ENCODE results near the gene TNKS1BP1. TPM values are rescaled to one million over a fixed set of nuclear protein-coding genes. Genes with fewer than 3 reads are reported as not detected.
A peak's percentile ranks its signal among the peaks of the same experiment; 100 is the strongest.

The TNKS1BP1 gene
- total and polyA plus RNA-seq, 2 of the 8 experiments (the other 6 are each of a cell fraction or from before 2014, with no cell fraction given), result 50.0 to 122 TPM

DNA sequence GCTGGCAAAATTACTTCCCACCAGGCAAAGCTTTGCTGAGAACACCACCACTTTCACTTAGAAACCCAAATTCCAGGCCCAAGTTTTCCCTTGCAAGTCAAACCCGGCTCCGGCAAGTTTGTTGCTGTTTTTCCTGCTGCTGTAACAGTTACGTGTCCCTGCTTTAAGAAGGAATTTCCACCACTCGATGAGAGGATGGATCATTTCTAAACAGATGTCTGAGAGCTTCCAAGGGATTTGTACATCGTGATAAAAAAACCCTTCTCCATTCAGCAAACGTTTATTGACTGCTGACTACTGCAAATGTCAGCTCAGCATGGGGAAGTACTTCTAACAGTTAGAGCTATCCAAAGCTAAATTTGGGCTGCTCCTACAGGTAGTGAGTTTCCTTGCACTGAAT, 33.1 kb upstream of the TNKS1BP1 start:
- no peak for FAIRE-seq
- no peaks in the 10 kb centered on the region; a peak in 1 of 7 replicates for H3K27me3 ChIP-seq (replicated peaks in 1 of 4; ENCODE audit: control insufficient read depth in 3 of 4, extremely low read depth in 1 of 4, insufficient read depth in 3 of 4, low read length in 3 of 4)
- no peak overlapping the region for H2BK120ac ChIP-seq (replicated peaks; ENCODE audit: low read depth, low read length)
- no peak for DNase-seq (ENCODE audit: low read depth in 1 of 2, low spot score in 2 of 2)
- no peak overlapping the region for H3K14ac ChIP-seq (ENCODE audit: insufficient read length)
- no peaks in the 10 kb centered on the region for H3K36me3 ChIP-seq (ENCODE audit: control insufficient read depth in 2 of 4, insufficient read depth in 4 of 4, low read length in 3 of 4)
- no peak overlapping the region for H2BK5ac ChIP-seq (ENCODE audit: low read depth, low read length)
- no peak overlapping the region for H2AFZ ChIP-seq (ENCODE audit: low read length)
- no peak overlapping the region for H2BK20ac ChIP-seq (ENCODE audit: low read length)
- H2BK15ac ChIP-seq (ENCODE audit: low read length), result 0 out of 2 replicates have a peak overlapping the region, but pooled peaks have one; percentile 16
- H3K23me2 ChIP-seq (ENCODE audit: low read depth, low read length), result no peaks in the 10 kb centered on the region; the same call in 1 of the 2 replicates
- CTCF ChIA-PET (ENCODE audit: partially characterized antibody), result interaction anchor here (1.1 to 2.7 kb wide), 9 partner anchors 9 to 169 kb away, joined by 3 to 13 read pairs (median 5); no protein-coding TSS in a partner anchor
- H3K23ac ChIP-seq (ENCODE audit: insufficient read length), result no peak overlapping the region
- H4K8ac ChIP-seq (ENCODE audit: extremely low read depth, insufficient read depth, low read length), result no peak overlapping the region
- no peaks in the 10 kb centered on the region for H3K79me2 ChIP-seq (ENCODE audit: control insufficient read depth in 1 of 2, insufficient read depth in 2 of 2, low read length in 2 of 2)
- H2BK12ac ChIP-seq (ENCODE audit: low read depth, low read length), result no peak overlapping the region
- H3K79me1 ChIP-seq (ENCODE audit: low read depth, low read length), result no peaks in the 10 kb centered on the region
- H2AK5ac ChIP-seq (ENCODE audit: low read depth, low read length), result no peak overlapping the region
- H3K4ac ChIP-seq (replicated peaks; ENCODE audit: insufficient read length, low read depth, low read length), result no peak overlapping the region
- WGBS, 2 experiments (ENCODE audit: extremely low coverage in 1 of 2, insufficient coverage in 1 of 2, insufficient read length in 1 of 2, insufficient replicate concordance in 2 of 2, low coverage in 1 of 2, low lambda C conversion rate in 2 of 2, missing lambda C conversion rate in 1 of 2), result 78% methylated on average over 6 of the region's 6 CpGs; no CpG with 5 or more reads in 1 of the 2 experiments
- peaks cover 0 to 6% (median 3%) of the 10 kb centered on the region in 4 experiments; a peak in 4 of 7 replicates for H3K4me1 ChIP-seq (replicated peaks in 1 of 4; ENCODE audit: control insufficient read depth in 3 of 4, insufficient read depth in 4 of 4, low read length in 3 of 4)
- no peak overlapping the region for H4K91ac ChIP-seq (replicated peaks; ENCODE audit: insufficient read length, low read length)
- POLR2A ChIA-PET (ENCODE audit: partially characterized antibody), result interaction anchor here (1.3 to 1.6 kb wide), 2 partner anchors 22 to 48 kb away, joined by 3 to 5 read pairs; partner anchors contain the start of gene SSRP1
- no peak overlapping the region for H3K27ac ChIP-seq (ENCODE audit: low read depth, low read length)
- no peak overlapping the region for H3K56ac ChIP-seq (replicated peaks; ENCODE audit: insufficient read length, low read depth, low read length)
- H4K5ac ChIP-seq (ENCODE audit: insufficient read length, low read depth, low read length), result no peak overlapping the region
- no peak overlapping the region for H3K4me3 ChIP-seq (ENCODE audit: extremely low read depth in 1 of 4, insufficient read depth in 2 of 4, low read depth in 3 of 4, low read length in 4 of 4)
- no peak overlapping the region for H3K9ac ChIP-seq (replicated peaks in 1 of 4; ENCODE audit: extremely low read depth in 1 of 4, low read depth in 3 of 4, low read length in 3 of 4)
- no peak overlapping the region for H3K18ac ChIP-seq (ENCODE audit: extremely low read depth, low read length)
- no peak overlapping the region for H3K4me2 ChIP-seq (ENCODE audit: insufficient read depth in 1 of 2, low read depth in 2 of 2, low read length in 2 of 2)
- no peaks in the 10 kb centered on the region for H3K9me3 ChIP-seq (ENCODE audit: insufficient read depth in 2 of 2, low read depth in 1 of 2, low read length in 1 of 2)
- no peaks in the 10 kb centered on the region for H4K20me1 ChIP-seq (replicated peaks in 1 of 2; ENCODE audit: control insufficient read depth in 1 of 2, insufficient read depth in 2 of 2, low read length in 2 of 2)
- no peak for TF ChIP-seq POLR2A (IDR thresholded peaks at IDR 0.05; ENCODE audit: control extremely low read depth in 1 of 2, low read depth in 2 of 2, low read length in 2 of 2)
- no peak for TF ChIP-seq CBX5 (IDR thresholded peaks at IDR 0.05; ENCODE audit: low read depth, low read length)
- no peak for TF ChIP-seq POU5F1 (IDR thresholded peaks at IDR 0.05; ENCODE audit: low read depth, low read length)
- no peak for TF ChIP-seq CHD1 (IDR thresholded peaks at IDR 0.05; ENCODE audit: low read depth, low read length)
- TF ChIP-seq EP300 (IDR thresholded peaks at IDR 0.05; ENCODE audit: borderline replicate concordance in 1 of 2, low read depth in 2 of 2, low read length in 2 of 2), result no peak
- TF ChIP-seq CEBPB (IDR thresholded peaks at IDR 0.05; ENCODE audit: low read depth, low read length), result no peak
- TF ChIP-seq RBBP5 (IDR thresholded peaks at IDR 0.05; ENCODE audit: borderline replicate concordance, low read depth, low read length), result no peak
- TF ChIP-seq GTF2F1 (IDR thresholded peaks at IDR 0.05; ENCODE audit: borderline replicate concordance, low read depth, low read length), result no peak
- TF ChIP-seq TCF12 (IDR thresholded peaks at IDR 0.05; ENCODE audit: low read depth, low read length), result no peak
- no peak for TF ChIP-seq CREB1 (IDR thresholded peaks at IDR 0.05)
- TF ChIP-seq BRCA1 (IDR thresholded peaks at IDR 0.05; ENCODE audit: low read depth, low read length), result no peak
- no peak for TF ChIP-seq JUN (IDR thresholded peaks at IDR 0.05; ENCODE audit: low read depth, low read length)
- no peak for TF ChIP-seq HDAC2 (IDR thresholded peaks at IDR 0.05; ENCODE audit: borderline replicate concordance in 1 of 2, low read depth in 2 of 2, low read length in 2 of 2)
- no peak for TF ChIP-seq MAFK (IDR thresholded peaks at IDR 0.05; ENCODE audit: low read depth, low read length)
